DND-41 (cell line): ENCODE measurements around the gene ARHGAP35.

Experiments used
- ATAC-seq: fragments of 200-7000 bp; cut with Tn5 transposase; 3 replicates; pipeline ENCODE4 v1.9.1; 2021; ENCODE audit warnings: low read depth; ENCODE audit not compliant: insufficient read depth
- DNase-seq: peaks from one replicate; pipeline ENCODE4 v3.0.0-alpha.2; 2020
- H2AFZ ChIP-seq: 2 replicates; pipeline ENCODE4 v1.6.0; 2012; ENCODE audit warnings: low read depth, low read length
- H3K27ac ChIP-seq: 2 replicates; pipeline ENCODE4 v1.5.1; 2012; ENCODE audit warnings: low read length, inconsistent platforms
- H3K27me3 ChIP-seq: fragments of 200-600 bp; sonication (generic); 2 replicates; pipeline ENCODE4 v1.6.0; 2012; ENCODE audit warnings: low read length, mild to moderate bottlenecking, inconsistent platforms; ENCODE audit not compliant: insufficient read depth, poor library complexity
- H3K36me3 ChIP-seq: 2 replicates; pipeline ENCODE4 v1.5.1; 2012; ENCODE audit warnings: low read length, inconsistent platforms; ENCODE audit not compliant: insufficient read depth
- H3K4me1 ChIP-seq: 2 replicates; pipeline ENCODE4 v1.5.1; 2012; ENCODE audit warnings: mild to moderate bottlenecking, low read length; ENCODE audit not compliant: insufficient read depth
- H3K4me2 ChIP-seq: 2 replicates; pipeline ENCODE4 v1.6.0; 2012; ENCODE audit warnings: mild to moderate bottlenecking, moderate library complexity, low read length, inconsistent platforms; ENCODE audit not compliant: insufficient read depth
- H3K4me3 ChIP-seq, 2 experiments: fragments of 200-600 bp in 1 of 2; shearing (Covaris generic) in 1 of 2; 2 replicates each; pipeline ENCODE4 v1.5.1; 2012 to 2016; ENCODE audit warnings: inconsistent platforms in 2 of 2, low read length in 2 of 2, mild to moderate bottlenecking in 2 of 2, low read depth in 1 of 2, moderate library complexity in 1 of 2
- H3K79me2 ChIP-seq: 2 replicates; pipeline ENCODE4 v1.6.0; 2012; ENCODE audit warnings: low read length, inconsistent platforms; ENCODE audit not compliant: insufficient read depth
- H3K9ac ChIP-seq: 2 replicates; pipeline ENCODE4 v1.6.0; 2012; ENCODE audit warnings: low read depth, mild to moderate bottlenecking, inconsistent platforms, low read length, moderate library complexity
- H3K9me3 ChIP-seq: 2 replicates; pipeline ENCODE4 v1.5.1; 2012; ENCODE audit warnings: low read length, moderate library complexity, mild to moderate bottlenecking, inconsistent platforms; ENCODE audit not compliant: insufficient read depth, severe bottlenecking
- H4K20me1 ChIP-seq: 2 replicates; pipeline ENCODE4 v1.6.0; 2012; ENCODE audit warnings: low read length; ENCODE audit not compliant: insufficient read depth
- CTCF ChIP-seq: IDR thresholded peaks from 2 replicates; pipeline ENCODE4 v1.5.1; 2012; ENCODE audit warnings: borderline replicate concordance, low read length, moderate library complexity, mild to moderate bottlenecking; ENCODE audit not compliant: poor library complexity, severe bottlenecking; ENCODE audit errors: extremely low read depth
- EZH2 ChIP-seq: IDR thresholded peaks from 3 replicates; pipeline ENCODE4 v1.6.1; 2012; ENCODE audit warnings: borderline replicate concordance, low read depth, mild to moderate bottlenecking, moderate library complexity, low read length, inconsistent platforms; ENCODE audit not compliant: severe bottlenecking

Gene ARHGAP35

GRCh38 chr19:46830864-46831263 lies 29.9 kb upstream of the ARHGAP35 start:
- no peak overlapping the region for H3K4me2 ChIP-seq
- no peak overlapping the region for H3K9ac ChIP-seq
- no peaks in the 10 kb centered on the region for H3K4me1 ChIP-seq
- H2AFZ ChIP-seq = no peak overlapping the region
- H3K79me2 ChIP-seq = no peaks in the 10 kb centered on the region
- no peak overlapping the region for H3K27ac ChIP-seq
- ATAC-seq = no peak
- no peak for DNase-seq
- no peaks in the 10 kb centered on the region for H3K9me3 ChIP-seq
- no peaks in the 10 kb centered on the region for H4K20me1 ChIP-seq
- no peak overlapping the region for H3K4me3 ChIP-seq
- H3K27me3 ChIP-seq = no peaks in the 10 kb centered on the region
- H3K36me3 ChIP-seq = peaks cover 2% of the 10 kb centered on the region; the same call in 1 of the 2 replicates
- TF ChIP-seq CTCF (no peak), EZH2 (no peak)

GRCh38 chr19:46834121-46834520 lies 26.7 kb upstream of the ARHGAP35 start:
- no peaks in the 10 kb centered on the region for H3K79me2 ChIP-seq
- H3K27ac ChIP-seq = no peak overlapping the region
- H3K36me3 ChIP-seq = peaks cover 26% of the 10 kb centered on the region
- no peak overlapping the region for H3K4me2 ChIP-seq
- H3K4me3 ChIP-seq = no peak overlapping the region
- H4K20me1 ChIP-seq = no peaks in the 10 kb centered on the region
- no peak overlapping the region for H2AFZ ChIP-seq
- no peaks in the 10 kb centered on the region for H3K4me1 ChIP-seq
- no peaks in the 10 kb centered on the region for H3K27me3 ChIP-seq
- DNase-seq (no peak), ATAC-seq (no peak)
- no peak overlapping the region for H3K9ac ChIP-seq
- H3K9me3 ChIP-seq = no peaks in the 10 kb centered on the region
- TF ChIP-seq CTCF = no peak
- TF ChIP-seq EZH2 = no peak

GRCh38 chr19:46834984-46835383 lies 25.8 kb upstream of the ARHGAP35 start:
- Histone ChIP-seq H3K79me2 (peaks cover 4% of the 10 kb centered on the region; the same call in 1 of the 2 replicates), H3K27me3 (no peaks in the 10 kb centered on the region), H3K9me3 (no peaks in the 10 kb centered on the region), H3K9ac (no peak overlapping the region), H3K4me3 (no peak overlapping the region), H3K36me3 (peaks cover 34% of the 10 kb centered on the region), H3K4me1 (no peaks in the 10 kb centered on the region), H2AFZ (no peak overlapping the region), H4K20me1 (peaks cover 7% of the 10 kb centered on the region; the same call in 1 of the 2 replicates), H3K4me2 (no peak overlapping the region), H3K27ac (no peak overlapping the region)
- no peak for DNase-seq
- ATAC-seq = no peak
- TF ChIP-seq CTCF (no peak), EZH2 (no peak)

GRCh38 chr19:46838160-46838559 lies 22.6 kb upstream of the ARHGAP35 start:
- no peak overlapping the region for H3K4me2 ChIP-seq
- peaks cover 54% of the 10 kb centered on the region for H3K36me3 ChIP-seq
- peaks cover 17% of the 10 kb centered on the region for H4K20me1 ChIP-seq
- no peak overlapping the region for H3K9ac ChIP-seq
- H3K4me1 ChIP-seq = 0 out of 2 replicates have a peak, but pooled peaks cover 4% of the 10 kb centered on the region
- DNase-seq (no peak), ATAC-seq (no peak)
- peaks cover 6% of the 10 kb centered on the region; the same call in 1 of the 2 replicates for H3K79me2 ChIP-seq
- no peak overlapping the region for H2AFZ ChIP-seq
- no peak overlapping the region for H3K4me3 ChIP-seq
- TF ChIP-seq CTCF (no peak), EZH2 (no peak)
- no peak overlapping the region for H3K27ac ChIP-seq
- no peaks in the 10 kb centered on the region for H3K9me3 ChIP-seq
- no peaks in the 10 kb centered on the region for H3K27me3 ChIP-seq
